Cardiac muscle cell (in vitro differentiated cells and primary cell): ENCODE results near the gene MCC. TPM values are rescaled to one million over a fixed set of nuclear protein-coding genes. Genes with fewer than 3 reads are reported as not detected.

Experiments
- DNase-seq, 2 donors: peaks; one replicate each; pipeline versions ENCODE4 v3.0.0 to v3.0.0-alpha.2; 2010 to 2017; ENCODE audit warnings: low read depth in 1 of 2, low spot score in 1 of 2
- H3K27ac ChIP-seq: fragments of 200-600 bp; sonication (generic); 2 replicates; pipeline ENCODE4 v1.5.1; 2016
- H3K27me3 ChIP-seq: fragments of 200-600 bp; sonication (generic); 2 replicates; pipeline ENCODE4 v1.6.0; 2016; ENCODE audit warnings: control low read depth
- H3K36me3 ChIP-seq: fragments of 200-600 bp; sonication (generic); 2 replicates; pipeline ENCODE4 v1.5.1; 2016; ENCODE audit warnings: control low read depth
- H3K4me1 ChIP-seq: fragments of 200-600 bp; sonication (generic); 2 replicates; pipeline ENCODE4 v1.8.1; 2017; ENCODE audit warnings: low read depth, mild to moderate bottlenecking, mixed run types
- H3K4me3 ChIP-seq: fragments of 200-600 bp; sonication (generic); 2 replicates; pipeline ENCODE4 v1.5.1; 2016; ENCODE audit warnings: mild to moderate bottlenecking
- H3K9me3 ChIP-seq: fragments of 200-600 bp; sonication (generic); 2 replicates; pipeline ENCODE4 v1.5.1; 2017; ENCODE audit warnings: low read depth, mild to moderate bottlenecking, control low read depth
- polyA plus RNA-seq: library from polyadenylated mRNA; unstranded; fragments of >200 nt; fragmentation: Nextera tagmentation; extraction: Ambion mirVana; gene quantifications from 2 replicates; pipeline ENCODE4 v1.2.1, GENCODE V29; 2016
- total RNA-seq: library from RNA; depleted of rRNA; stranded (reverse); fragments of >200 nt; gene quantifications from 2 replicates; pipeline ENCODE4 v1.2.3, GENCODE V29; 2016
- TF ChIP-seq, protein P1 (sequence below): IDR thresholded peaks from 2 replicates; pipeline ENCODE4 v1.5.1; 2012; ENCODE audit warnings: low read depth, mild to moderate bottlenecking, low read length

MCC gene
- total and polyA plus RNA-seq, 2 experiments from 2014 or later, result 37.8 to 137 TPM

DNA sequence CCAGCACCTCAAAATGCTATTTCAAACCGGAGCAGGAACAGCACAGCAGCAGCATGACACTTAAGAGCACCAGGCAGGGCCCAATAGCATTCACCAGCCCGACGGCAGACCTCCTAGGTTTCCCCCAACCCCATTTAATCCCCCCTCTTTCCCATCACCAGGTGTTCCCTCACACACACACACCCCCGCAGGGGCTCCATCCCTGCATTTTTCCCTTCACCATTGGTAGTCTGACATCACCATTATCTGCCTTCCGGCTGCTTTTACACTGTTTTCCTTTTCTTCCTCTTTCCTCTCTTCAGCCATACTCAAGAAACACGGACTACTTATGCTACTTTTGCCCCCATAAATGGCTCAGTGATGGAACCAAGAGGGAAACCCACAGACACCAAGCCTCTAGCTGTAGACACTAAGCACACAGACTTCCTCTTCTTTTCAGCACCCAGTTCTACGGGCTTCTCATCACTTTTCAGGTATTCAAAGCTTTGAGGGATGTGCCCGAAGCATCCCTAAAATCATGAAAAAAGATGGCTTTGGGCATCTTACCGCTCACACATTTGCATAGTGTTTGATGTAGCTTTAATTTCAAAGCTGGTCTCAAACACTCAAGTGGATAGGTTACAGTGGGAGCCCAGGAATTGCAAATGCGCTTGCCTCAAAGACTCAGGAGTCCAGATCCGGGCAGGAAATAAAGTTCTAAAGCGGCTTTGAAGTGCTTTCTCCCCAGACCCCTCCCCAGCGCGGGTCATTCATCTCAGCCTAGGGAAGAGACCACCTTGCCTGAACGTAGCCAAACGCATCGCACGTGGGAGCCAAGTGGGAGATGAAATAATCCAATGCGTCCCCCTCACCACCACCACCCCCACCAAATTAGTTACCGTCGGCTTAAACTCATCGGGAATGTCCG lies 194.9 kb downstream of the MCC start:
- no peaks in the 10 kb centered on the region for H3K27me3 ChIP-seq
- H3K27ac ChIP-seq, result peak overlapping the region; percentile 85
- peaks cover 25% of the 10 kb centered on the region for H3K4me1 ChIP-seq
- TF ChIP-seq, protein P1, sequence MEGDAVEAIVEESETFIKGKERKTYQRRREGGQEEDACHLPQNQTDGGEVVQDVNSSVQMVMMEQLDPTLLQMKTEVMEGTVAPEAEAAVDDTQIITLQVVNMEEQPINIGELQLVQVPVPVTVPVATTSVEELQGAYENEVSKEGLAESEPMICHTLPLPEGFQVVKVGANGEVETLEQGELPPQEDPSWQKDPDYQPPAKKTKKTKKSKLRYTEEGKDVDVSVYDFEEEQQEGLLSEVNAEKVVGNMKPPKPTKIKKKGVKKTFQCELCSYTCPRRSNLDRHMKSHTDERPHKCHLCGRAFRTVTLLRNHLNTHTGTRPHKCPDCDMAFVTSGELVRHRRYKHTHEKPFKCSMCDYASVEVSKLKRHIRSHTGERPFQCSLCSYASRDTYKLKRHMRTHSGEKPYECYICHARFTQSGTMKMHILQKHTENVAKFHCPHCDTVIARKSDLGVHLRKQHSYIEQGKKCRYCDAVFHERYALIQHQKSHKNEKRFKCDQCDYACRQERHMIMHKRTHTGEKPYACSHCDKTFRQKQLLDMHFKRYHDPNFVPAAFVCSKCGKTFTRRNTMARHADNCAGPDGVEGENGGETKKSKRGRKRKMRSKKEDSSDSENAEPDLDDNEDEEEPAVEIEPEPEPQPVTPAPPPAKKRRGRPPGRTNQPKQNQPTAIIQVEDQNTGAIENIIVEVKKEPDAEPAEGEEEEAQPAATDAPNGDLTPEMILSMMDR, result no peak
- peak overlapping the region; percentile 88 for H3K4me3 ChIP-seq
- DNase-seq, result peak; percentile 33 to 39
- H3K36me3 ChIP-seq, result no peaks in the 10 kb centered on the region
- H3K9me3 ChIP-seq, result no peaks in the 10 kb centered on the region

DNA sequence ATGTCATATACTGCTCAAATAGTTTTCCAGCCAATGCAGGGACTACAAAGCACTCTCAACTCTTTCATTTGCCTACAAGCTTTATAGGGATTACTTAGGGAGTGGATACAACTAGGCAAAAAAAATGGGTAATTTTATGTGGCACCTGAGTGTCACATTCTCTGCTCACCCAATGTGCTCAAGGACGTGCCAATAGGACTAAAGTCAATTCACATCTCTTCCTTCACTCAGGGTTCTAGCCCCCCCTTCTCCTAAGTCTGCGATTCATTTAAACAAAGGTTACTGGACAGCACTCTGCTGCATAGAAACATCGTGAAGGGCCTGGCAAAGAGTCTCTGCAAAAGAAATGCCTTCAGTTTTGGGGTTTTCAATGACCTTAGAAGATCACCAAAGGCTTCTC lies 195.8 kb downstream of the MCC start:
- Histone ChIP-seq H3K9me3 (no peaks in the 10 kb centered on the region), H3K27ac (no peak overlapping the region), H3K4me1 (peaks cover 25% of the 10 kb centered on the region), H3K4me3 (peak overlapping the region; percentile 88), H3K36me3 (no peaks in the 10 kb centered on the region), H3K27me3 (no peaks in the 10 kb centered on the region)
- TF ChIP-seq, protein P1, result no peak
- DNase-seq, result peak; percentile 14 to 38

- H3K27ac ChIP-seq, result no peak overlapping the region
- H3K4me1 ChIP-seq, result peaks cover 38% of the 10 kb centered on the region
- TF ChIP-seq, protein P1, result no peak
- no peaks in the 10 kb centered on the region for H3K36me3 ChIP-seq
- H3K27me3 ChIP-seq, result no peaks in the 10 kb centered on the region
- no peak overlapping the region for H3K4me3 ChIP-seq
- no peaks in the 10 kb centered on the region for H3K9me3 ChIP-seq
- DNase-seq, result no peak
Measured at GRCh38 chr5:113283558-113283957, 204.7 kb downstream of the MCC start.

DNA sequence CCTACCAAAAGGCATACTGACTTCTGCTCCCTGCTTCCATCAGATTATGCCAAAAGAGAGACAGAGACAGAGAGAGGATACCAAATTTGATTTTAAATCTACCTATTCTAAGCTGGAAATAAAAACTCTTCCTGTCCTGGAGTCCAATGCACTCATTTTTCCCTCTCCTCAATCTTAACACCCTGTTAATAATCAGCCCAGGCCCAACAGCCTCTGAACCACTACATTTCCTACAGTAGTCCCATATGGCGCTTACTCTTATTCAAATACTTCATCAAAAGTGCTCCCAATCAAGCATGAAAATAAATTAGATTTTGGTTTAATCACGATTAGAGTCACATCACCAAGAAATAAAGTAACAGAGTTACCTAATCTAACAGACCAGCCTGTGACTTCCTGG lies 205.8 kb downstream of the MCC start:
- Histone ChIP-seq H3K4me3 (no peak overlapping the region), H3K27me3 (no peaks in the 10 kb centered on the region), H3K4me1 (peaks cover 39% of the 10 kb centered on the region), H3K27ac (peak overlapping the region; percentile 70), H3K36me3 (no peaks in the 10 kb centered on the region), H3K9me3 (no peaks in the 10 kb centered on the region)
- DNase-seq, result no peak
- TF ChIP-seq, protein P1, result no peak

DNA sequence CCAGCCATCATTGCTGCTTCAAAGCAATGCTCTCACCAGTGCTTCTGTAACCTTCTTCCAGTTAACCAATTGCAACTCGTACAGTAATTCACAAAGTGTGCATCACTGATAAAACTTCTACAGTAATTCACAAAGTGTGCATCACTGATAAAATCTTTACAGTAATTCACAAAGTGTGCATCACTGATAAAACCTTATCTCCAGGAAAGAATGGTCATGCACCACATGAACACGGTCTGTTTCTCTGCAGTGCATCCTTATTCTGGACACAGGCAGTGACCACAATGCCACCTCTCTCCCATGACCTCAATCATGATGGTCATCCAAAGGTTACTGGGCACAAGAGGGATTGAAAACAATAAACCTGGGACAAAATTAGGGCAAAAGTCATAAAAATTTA lies 207.1 kb downstream of the MCC start:
- Histone ChIP-seq H3K4me3 (no peak overlapping the region), H3K27me3 (no peaks in the 10 kb centered on the region), H3K9me3 (no peaks in the 10 kb centered on the region), H3K4me1 (peaks cover 42% of the 10 kb centered on the region), H3K36me3 (no peaks in the 10 kb centered on the region), H3K27ac (no peak overlapping the region)
- no peak for DNase-seq
- TF ChIP-seq, protein P1, result no peak
